ENCODE measurements around the gene MMAB.

DNA sequence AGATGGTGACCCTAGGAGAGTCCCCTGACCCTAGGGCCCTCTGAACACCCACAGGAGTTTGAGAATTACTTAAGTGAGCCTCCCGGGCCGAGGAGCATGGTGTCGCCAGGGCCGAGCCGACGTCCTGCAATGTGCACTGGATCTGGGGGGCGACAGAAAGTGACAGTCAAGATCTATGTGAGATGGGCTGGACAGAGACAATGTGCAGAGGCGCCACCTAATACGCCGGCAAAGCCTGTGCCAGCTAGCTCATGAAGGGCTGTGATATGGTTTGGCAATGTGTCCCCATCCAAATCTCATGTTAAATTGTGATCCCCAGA is 11.6 kb downstream of the MMAB start:
- TF ChIP-seq EZH2 (IDR thresholded peaks at IDR 0.05; ENCODE audit: insufficient read depth, poor library complexity, severe bottlenecking) (no peak), EZH2phosphoT487 (IDR thresholded peaks at IDR 0.05; ENCODE audit: insufficient read depth, low read depth) (no peak)

Data from GM23248 (cell line).